Mucosa of descending colon (tissue), 3 donors: ENCODE measurements around the gene RUNX1. TPM values are rescaled to one million over a fixed set of nuclear protein-coding genes. Genes with fewer than 3 reads are reported as not detected.

Experiments used
- ATAC-seq: fragments of 200-7000 bp; cut with Tn5 transposase; one replicate; pipeline ENCODE4 v1.9.1; 2020; ENCODE audit warnings: mild to moderate bottlenecking, moderate library complexity
- DNase-seq, 3 donors: peaks; one replicate each; pipeline ENCODE4 v3.0.0-alpha.2; 2020
- H3K36me3 ChIP-seq: fragments of 200-600 bp; one replicate; pipeline ENCODE4 v1.8.0; 2021; ENCODE audit warnings: low read depth, mild to moderate bottlenecking
- H3K4me1 ChIP-seq: fragments of 200-600 bp; one replicate; pipeline ENCODE4 v1.8.0; 2021; ENCODE audit warnings: low read depth, mild to moderate bottlenecking
- H3K4me3 ChIP-seq: fragments of 200-600 bp; one replicate; pipeline ENCODE4 v1.8.0; 2021; ENCODE audit warnings: mild to moderate bottlenecking
- H3K9me3 ChIP-seq: fragments of 200-600 bp; one replicate; pipeline ENCODE4 v1.8.0; 2021; ENCODE audit warnings: mild to moderate bottlenecking
- CTCF ChIP-seq: fragments of 200-600 bp; IDR thresholded peaks from one replicate; pipeline ENCODE4 v1.8.0; 2022; ENCODE audit warnings: antibody characterized with exemption, mild to moderate bottlenecking
- intact Hi-C, 2 donors: fragments of 100-400 bp; cut with DNase I in 1 of 2; cut with micrococcal nuclease in 1 of 2; formaldehyde crosslinking; loops; one replicate each; pipeline versions ENCODE4 v1.11.0 to v1.11.1; 2022; cut with DNase I, micrococcal nuclease
- total RNA-seq, 3 donors: library from RNA; stranded (reverse); fragmentation: NEBNext Ultra II Directional in 2 of 3; extraction: Animal tissue kit (Norgen Biotek cat#: 25700) in 2 of 3; gene quantifications; one replicate each; pipeline versions ENCODE4 v1.2.1 to v1.2.4, GENCODE V29; 2021 to 2023
- donor health status: DM: no; HTN: no; CAD: no; lungs with moderate emphysema.
- donor health status: DM: no; HTN: no; CAD: no.
- donor health status: DM: no; HTN: yes; CAD: no.

The RUNX1 gene
- total RNA-seq, 3 donors from 2014 or later: 16.5 to 29.4 (median 24.0) TPM

DNA sequence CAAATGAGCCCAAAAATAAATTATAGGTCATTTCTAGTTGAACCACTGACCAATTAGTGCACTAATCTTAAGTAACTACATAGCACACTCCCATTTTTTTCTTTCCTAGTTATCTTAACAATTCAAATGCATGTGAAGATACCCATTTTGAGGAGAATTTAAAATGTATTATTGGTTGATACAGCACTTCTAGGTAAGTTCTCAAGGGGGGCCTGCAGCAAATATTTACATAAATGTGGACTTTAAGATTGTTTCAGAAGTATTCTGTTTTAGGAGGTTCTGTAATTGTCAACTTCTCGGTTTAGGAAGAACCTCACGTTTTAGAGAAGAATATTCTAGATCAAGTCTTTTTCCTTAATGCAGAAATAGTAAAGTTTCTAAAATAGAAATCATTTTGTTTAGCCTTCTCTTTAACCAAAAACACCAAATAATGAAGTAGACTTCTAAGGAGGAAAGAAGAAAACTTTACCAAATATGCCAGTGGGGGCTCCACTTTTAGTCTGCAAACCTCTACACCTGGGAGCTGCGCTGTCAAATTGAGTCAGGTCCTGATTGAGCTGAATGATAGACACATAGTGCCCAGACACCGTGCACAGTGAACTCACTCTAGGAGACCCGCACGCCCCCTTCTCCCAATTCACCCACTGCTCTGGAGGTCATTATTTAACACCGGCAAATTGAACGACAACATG lies 144.4 kb downstream of the RUNX1 start:
- no peak for TF ChIP-seq CTCF
- ATAC-seq (no peak), DNase-seq (no peak)
- Histone ChIP-seq H3K36me3 (no peaks in the 10 kb centered on the region), H3K9me3 (no peaks in the 10 kb centered on the region), H3K4me3 (no peak overlapping the region), H3K4me1 (peaks cover 8% of the 10 kb centered on the region)
- intact Hi-C loops: no loop called here

DNA sequence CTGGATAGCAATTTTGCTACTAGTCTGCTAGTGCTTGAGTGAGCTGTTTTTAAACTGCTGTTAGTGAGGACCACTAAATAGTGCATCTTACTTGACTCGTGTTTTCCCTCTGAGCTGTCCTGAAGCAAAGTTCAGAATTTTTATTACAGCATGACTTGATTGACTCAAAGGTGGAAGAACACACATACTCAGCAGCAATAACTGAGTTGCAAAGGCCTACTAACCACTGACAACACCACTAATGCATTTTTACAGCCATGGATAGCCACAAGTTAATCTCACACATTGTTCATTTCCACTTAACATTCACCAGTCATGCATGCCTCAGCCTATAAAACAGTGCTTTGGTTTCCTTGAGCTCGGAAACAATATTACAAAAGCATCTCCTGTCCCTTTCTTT lies 148.7 kb downstream of the RUNX1 start:
- ATAC-seq (peak; percentile 94), DNase-seq (no peak)
- Histone ChIP-seq H3K9me3 (no peaks in the 10 kb centered on the region), H3K4me3 (no peak overlapping the region), H3K36me3 (no peaks in the 10 kb centered on the region), H3K4me1 (no peaks in the 10 kb centered on the region)
- intact Hi-C loops: no loop called here
- TF ChIP-seq CTCF: no peak

GRCh38 chr21:34899760-34900159 lies 149.3 kb downstream of the RUNX1 start:
- no peaks in the 10 kb centered on the region for H3K9me3 ChIP-seq
- H3K4me3 ChIP-seq: no peak overlapping the region
- intact Hi-C loops: loop anchor here in 1 of 2 donors (10.0 kb wide), 1 partner anchor 145 kb away; the partner anchor contains the start of gene RUNX1
- no peak for TF ChIP-seq CTCF
- no peaks in the 10 kb centered on the region for H3K4me1 ChIP-seq
- H3K36me3 ChIP-seq: no peaks in the 10 kb centered on the region
- DNase-seq: no peak
- ATAC-seq: no peak

DNA sequence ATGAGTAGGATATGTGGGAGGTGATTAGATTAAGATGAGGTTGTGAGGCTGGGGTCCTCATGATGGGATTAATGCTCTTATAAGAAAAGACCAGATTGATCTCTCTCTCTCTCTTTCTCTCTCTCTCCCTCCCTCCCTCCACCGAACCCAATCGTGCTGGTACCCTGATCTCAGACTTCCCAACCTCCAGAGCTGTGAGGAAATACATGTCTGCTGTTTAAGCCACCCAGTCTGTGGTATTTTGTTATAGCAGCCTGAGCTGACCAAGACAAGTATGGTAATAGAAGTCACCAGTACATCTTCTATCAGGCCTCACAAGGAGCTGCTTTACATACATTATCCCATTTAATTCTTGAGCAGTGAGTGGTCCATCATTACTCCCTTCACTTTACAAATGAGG lies 149.8 kb downstream of the RUNX1 start:
- intact Hi-C loops: loop anchor here in 1 of 2 donors (10.0 kb wide), 1 partner anchor 145 kb away; the partner anchor contains the start of gene RUNX1
- DNase-seq: no peak
- H3K4me1 ChIP-seq: no peaks in the 10 kb centered on the region
- no peak for ATAC-seq
- no peaks in the 10 kb centered on the region for H3K9me3 ChIP-seq
- H3K36me3 ChIP-seq: no peaks in the 10 kb centered on the region
- TF ChIP-seq CTCF: no peak
- no peak overlapping the region for H3K4me3 ChIP-seq

GRCh38 chr21:34897828-34898227 lies 151.3 kb downstream of the RUNX1 start:
- TF ChIP-seq CTCF: no peak
- ATAC-seq (no peak), DNase-seq (no peak)
- H3K9me3 ChIP-seq: no peaks in the 10 kb centered on the region
- intact Hi-C loops: loop anchor here in 1 of 2 donors (10.0 kb wide), 1 partner anchor 147 kb away; the partner anchor contains the start of gene RUNX1
- no peak overlapping the region for H3K4me3 ChIP-seq
- no peaks in the 10 kb centered on the region for H3K36me3 ChIP-seq
- no peaks in the 10 kb centered on the region for H3K4me1 ChIP-seq
